CD14-positive monocyte (primary cell): ENCODE results near the gene KPNA3. TPM values are rescaled to one million over a fixed set of nuclear protein-coding genes. Genes with fewer than 3 reads are reported as not detected.
A peak's percentile ranks its signal among the peaks of the same experiment; 100 is the strongest.
"Not testable (repeated sequence)": the region's sequence is repeated elsewhere in the genome, so short reads cannot be mapped to it uniquely, and the experiment has no call there.

ENCODE experiments used
- DNase-seq, 3 donors: peaks; one replicate each; pipeline ENCODE4 v3.0.0-alpha.2; 2011 to 2022
- H2AFZ ChIP-seq: 2 replicates; pipeline ENCODE4 v1.6.0; 2012; ENCODE audit warnings: mild to moderate bottlenecking, low read depth, low read length, inconsistent platforms; ENCODE audit not compliant: insufficient read depth, poor library complexity, severe bottlenecking
- H3K27ac ChIP-seq, 2 donors: 1 replicate in 1 of 2; 2 replicates in 1 of 2; pipeline ENCODE4 v1.5.1; 2012 to 2013; ENCODE audit warnings: low read length in 2 of 2, control low read depth in 1 of 2, inconsistent platforms in 1 of 2, low read depth in 1 of 2, mild to moderate bottlenecking in 1 of 2
- H3K27me3 ChIP-seq, 2 donors: one replicate each; pipeline versions ENCODE4 v1.6.0 to v1.6.1; 2011 to 2013; ENCODE audit warnings: low read length in 2 of 2; ENCODE audit not compliant: control insufficient read depth in 2 of 2, insufficient read depth in 2 of 2
- H3K36me3 ChIP-seq, 2 donors: replicated peaks in 1 of 2; 1 replicate in 1 of 2; 2 replicates in 1 of 2; pipeline versions ENCODE4 v1.5.1 to v1.6.1; 2012 to 2013; ENCODE audit warnings: low read length in 2 of 2, control low read depth in 1 of 2, inconsistent platforms in 1 of 2, mild to moderate bottlenecking in 1 of 2; ENCODE audit not compliant: insufficient read depth in 2 of 2, control insufficient read depth in 1 of 2
- H3K4me1 ChIP-seq, 2 donors: 1 replicate in 1 of 2; 2 replicates in 1 of 2; pipeline versions ENCODE4 v1.5.1 to v1.6.1; 2012 to 2013; ENCODE audit warnings: low read length in 2 of 2, control low read depth in 1 of 2, inconsistent platforms in 1 of 2, mild to moderate bottlenecking in 1 of 2, moderate library complexity in 1 of 2; ENCODE audit not compliant: insufficient read depth in 2 of 2, control insufficient read depth in 1 of 2
- H3K4me2 ChIP-seq: replicated peaks from 2 replicates; pipeline ENCODE3; 2012; ENCODE audit warnings: low read length, moderate library complexity, mild to moderate bottlenecking; ENCODE audit not compliant: poor library complexity, severe bottlenecking; ENCODE audit errors: extremely low read depth
- H3K4me3 ChIP-seq, 3 experiments: fragments of 200-600 bp in 1 of 3; sonication (generic) in 1 of 3; replicated peaks in 1 of 3; 1 replicate in 2 of 3; 2 replicates in 1 of 3; pipeline ENCODE4 v1.5.1; 2011 to 2013; ENCODE audit warnings: low read length in 3 of 3, mild to moderate bottlenecking in 3 of 3, control low read depth in 2 of 3, low read depth in 2 of 3, inconsistent platforms in 1 of 3, moderate library complexity in 1 of 3
- H3K79me2 ChIP-seq: 2 replicates; pipeline ENCODE4 v1.6.0; 2012; ENCODE audit warnings: mild to moderate bottlenecking, control low read depth, inconsistent platforms, low read length, moderate library complexity; ENCODE audit not compliant: insufficient read depth
- H3K9ac ChIP-seq: 2 replicates; pipeline ENCODE4 v1.6.0; 2017; ENCODE audit warnings: low read length, mild to moderate bottlenecking; ENCODE audit not compliant: insufficient read depth, poor library complexity, severe bottlenecking
- H3K9me3 ChIP-seq, 2 donors: replicated peaks in 1 of 2; 1 replicate in 1 of 2; 2 replicates in 1 of 2; pipeline versions ENCODE4 v1.5.1 to v1.6.1; 2012 to 2013; ENCODE audit warnings: low read length in 2 of 2, control low read depth in 1 of 2; ENCODE audit not compliant: control insufficient read depth in 1 of 2, insufficient read depth in 1 of 2
- H4K20me1 ChIP-seq: 2 replicates; pipeline ENCODE4 v1.6.0; 2012; ENCODE audit warnings: mild to moderate bottlenecking, low read length, control low read depth, moderate library complexity; ENCODE audit not compliant: insufficient read depth
- H3K27ac Mint-ChIP-seq, 7 donors: one replicate each; pipeline ENCODE4 v1.8.0; 2020; ENCODE audit warnings: mild to moderate bottlenecking in 7 of 7, mixed read lengths in 7 of 7, moderate library complexity in 6 of 7, inconsistent platforms in 2 of 7
- H3K27me3 Mint-ChIP-seq, 3 donors: one replicate each; pipeline ENCODE4 v1.8.0; 2021 to 2022; ENCODE audit warnings: low read depth in 3 of 3, mild to moderate bottlenecking in 3 of 3, mixed read lengths in 3 of 3, moderate library complexity in 3 of 3, inconsistent platforms in 1 of 3
- H3K36me3 Mint-ChIP-seq, 2 donors: one replicate each; pipeline ENCODE4 v1.8.0; 2020; ENCODE audit warnings: mixed read lengths in 2 of 2, inconsistent platforms in 1 of 2, mild to moderate bottlenecking in 1 of 2
- H3K4me1 Mint-ChIP-seq: one replicate; pipeline ENCODE4 v1.8.0; 2020; ENCODE audit warnings: mild to moderate bottlenecking, mixed read lengths
- H3K4me3 Mint-ChIP-seq, 2 donors: one replicate each; pipeline ENCODE4 v1.8.0; 2020; ENCODE audit warnings: mild to moderate bottlenecking in 2 of 2, mixed read lengths in 2 of 2, moderate library complexity in 1 of 2
- H3K9me3 Mint-ChIP-seq, 7 donors: one replicate each; pipeline ENCODE4 v1.8.0; 2020 to 2022; ENCODE audit warnings: mixed read lengths in 7 of 7, mild to moderate bottlenecking in 6 of 7, moderate library complexity in 6 of 7, inconsistent platforms in 2 of 7
- WGBS: methylation state at CpG from one replicate; pipeline ENCODE4 v1.1.5; 2013; ENCODE audit warnings: missing lambda C conversion rate; ENCODE audit not compliant: insufficient coverage; 5-methylcytosine and 5-hydroxymethylcytosine counted together
- intact Hi-C, 2 donors: fragments of 100-400 bp; cut with micrococcal nuclease; formaldehyde crosslinking; loops; one replicate each; pipeline versions ENCODE4 v1.15.0 to v1.15.1; 2023
- polyA plus RNA-seq, 3 donors: library from polyadenylated mRNA; depleted of rRNA in 1 of 3; unstranded in 2 of 3; stranded (reverse) in 1 of 3; fragments of 300-500 nt in 2 of 3; fragments of >200 nt in 1 of 3; fragmentation: Illumina TruSeq in 2 of 3; gene quantifications; 1 replicate in 2 of 3; 2 replicates in 1 of 3; pipeline ENCODE4 v1.2.3, GENCODE V29; 2012 to 2021
- TF ChIP-seq, protein P1 (sequence below): fragments of 200-600 bp; IDR thresholded peaks from one replicate; pipeline ENCODE4 v1.8.0; 2022; ENCODE audit warnings: antibody characterized with exemption, mild to moderate bottlenecking

The KPNA3 gene
- polyA plus RNA-seq, 3 donors: 11.5 to 15.3 (median 12.8) TPM

DNA sequence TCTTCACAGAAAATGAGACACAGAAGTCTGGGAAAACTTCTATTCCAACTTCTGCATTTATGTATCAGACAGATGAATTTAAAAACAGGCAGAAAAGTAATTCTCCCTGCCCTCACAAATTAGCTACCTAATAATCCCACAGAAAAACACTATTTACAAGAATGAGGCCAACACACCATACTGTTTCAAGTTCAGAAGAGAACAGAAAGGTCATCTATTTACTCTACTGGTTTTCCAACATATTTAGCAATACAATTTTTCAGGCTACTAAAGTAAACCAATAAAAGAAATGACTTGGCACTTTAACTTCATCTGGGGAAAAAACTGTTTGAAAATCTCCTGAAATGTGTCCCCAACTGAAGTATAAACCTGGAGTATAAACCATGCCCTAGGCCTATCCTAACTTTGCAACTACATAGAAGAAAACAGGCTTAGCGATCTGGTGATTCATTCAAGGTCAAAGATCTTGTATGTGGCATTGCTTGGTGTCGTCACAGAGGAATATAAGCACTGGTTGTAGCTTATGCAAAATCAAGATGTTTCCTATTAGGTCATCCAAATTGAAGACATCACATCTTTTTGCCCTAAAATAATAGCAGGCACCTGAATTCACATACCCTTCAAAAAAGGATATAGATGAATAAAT lies 81.1 kb downstream of the KPNA3 start:
- Histone ChIP-seq H3K4me2 (no peak overlapping the region), H3K4me3 (no peak overlapping the region), H3K9me3 (peaks cover 5 to 12% of the 10 kb centered on the region in 2 donors), H3K79me2 (no peaks in the 10 kb centered on the region), H3K27me3 (no peaks in the 10 kb centered on the region), H3K27ac (peak overlapping the region in 1 of 2 donors; percentile 12), H3K36me3 (peaks cover 43 to 84% of the 10 kb centered on the region in 2 donors), H2AFZ (no peak overlapping the region), H3K4me1 (no peaks in the 10 kb centered on the region), H4K20me1 (no peaks in the 10 kb centered on the region), H3K9ac (no peak overlapping the region)
- Mint-ChIP-seq H3K9me3 (peaks cover 7 to 17% (median 11%) of the 10 kb centered on the region in 7 donors), H3K4me1 (no peaks in the 10 kb centered on the region), H3K4me3 (no peak overlapping the region), H3K27me3 (no peaks in the 10 kb centered on the region), H3K36me3 (peaks cover 64 to 79% of the 10 kb centered on the region in 2 donors), H3K27ac (peak overlapping the region in 1 of 7 donors; percentile 34)
- TF ChIP-seq, protein P1, sequence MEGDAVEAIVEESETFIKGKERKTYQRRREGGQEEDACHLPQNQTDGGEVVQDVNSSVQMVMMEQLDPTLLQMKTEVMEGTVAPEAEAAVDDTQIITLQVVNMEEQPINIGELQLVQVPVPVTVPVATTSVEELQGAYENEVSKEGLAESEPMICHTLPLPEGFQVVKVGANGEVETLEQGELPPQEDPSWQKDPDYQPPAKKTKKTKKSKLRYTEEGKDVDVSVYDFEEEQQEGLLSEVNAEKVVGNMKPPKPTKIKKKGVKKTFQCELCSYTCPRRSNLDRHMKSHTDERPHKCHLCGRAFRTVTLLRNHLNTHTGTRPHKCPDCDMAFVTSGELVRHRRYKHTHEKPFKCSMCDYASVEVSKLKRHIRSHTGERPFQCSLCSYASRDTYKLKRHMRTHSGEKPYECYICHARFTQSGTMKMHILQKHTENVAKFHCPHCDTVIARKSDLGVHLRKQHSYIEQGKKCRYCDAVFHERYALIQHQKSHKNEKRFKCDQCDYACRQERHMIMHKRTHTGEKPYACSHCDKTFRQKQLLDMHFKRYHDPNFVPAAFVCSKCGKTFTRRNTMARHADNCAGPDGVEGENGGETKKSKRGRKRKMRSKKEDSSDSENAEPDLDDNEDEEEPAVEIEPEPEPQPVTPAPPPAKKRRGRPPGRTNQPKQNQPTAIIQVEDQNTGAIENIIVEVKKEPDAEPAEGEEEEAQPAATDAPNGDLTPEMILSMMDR: no peak
- intact Hi-C loops: no loop called here
- no peak for DNase-seq
- no CpG with 5 or more reads among the region's 2 CpGs for WGBS

GRCh38 chr13:49704264-49704663 lies 88.2 kb downstream of the KPNA3 start:
- H3K4me1 ChIP-seq, H3K4me2 ChIP-seq, H3K27ac ChIP-seq, H4K20me1 ChIP-seq, DNase-seq, H2AFZ ChIP-seq, H3K9ac ChIP-seq, H3K9me3 Mint-ChIP-seq, H3K79me2 ChIP-seq, H3K27me3 Mint-ChIP-seq, H3K27ac Mint-ChIP-seq, H3K4me1 Mint-ChIP-seq, intact Hi-C loops, H3K4me3 Mint-ChIP-seq, H3K27me3 ChIP-seq, H3K4me3 ChIP-seq, H3K9me3 ChIP-seq: not testable (repeated sequence)
- H3K36me3 Mint-ChIP-seq: peaks cover 56 to 67% of the 10 kb centered on the region in 2 donors
- peaks cover 58 to 78% of the 10 kb centered on the region in 2 donors for H3K36me3 ChIP-seq
- WGBS: no CpG with 5 or more reads among the region's 7 CpGs
